GM21717 (cell line): ENCODE measurements around the gene GFER.

Experiments used
- ATAC-seq: cut with Tn5 transposase; IDR thresholded peaks from one replicate; pipeline ENCODE4 v1.9.1; 2021; ENCODE audit warnings: mild to moderate bottlenecking, moderate library complexity; ENCODE audit not compliant: unreplicated experiment

GFER gene

GRCh38 chr16:1990351-1991134 lies 6.5 kb downstream of the GFER start:
- ATAC-seq: no peak

- ATAC-seq: no peak
Observed at GRCh38 chr16:1991135-1991551, 7.2 kb downstream of the GFER start.

- ATAC-seq: no peak
Observed at GRCh38 chr16:1991588-1991947, 7.6 kb downstream of the GFER start.

- peak; percentile 40 for ATAC-seq
Observed at GRCh38 chr16:1991948-1992703, 8.1 kb downstream of the GFER start.

GRCh38 chr16:1992704-1993317 lies 8.8 kb downstream of the GFER start:
- peak; percentile 0 for ATAC-seq

GRCh38 chr16:1993731-1994131 lies 9.7 kb downstream of the GFER start:
- ATAC-seq: no peak

GRCh38 chr16:1997494-1998359 lies 13.7 kb downstream of the GFER start:
- ATAC-seq: no peak

- ATAC-seq: no peak
Observed at GRCh38 chr16:1998360-1998835, 14.4 kb downstream of the GFER start.

- no peak for ATAC-seq
Observed at GRCh38 chr16:1998852-1999801, 15.1 kb downstream of the GFER start.

- no peak for ATAC-seq
Observed at GRCh38 chr16:1999866-2000514, 16.0 kb downstream of the GFER start.

- no peak for ATAC-seq
Observed at GRCh38 chr16:2001035-2001434, 17.0 kb downstream of the GFER start.

- no peak for ATAC-seq
Observed at GRCh38 chr16:2001456-2002355, 17.7 kb downstream of the GFER start.

GRCh38 chr16:2002406-2003230 lies 18.6 kb downstream of the GFER start:
- no peak for ATAC-seq

- no peak for ATAC-seq
Observed at GRCh38 chr16:2003231-2003826, 19.3 kb downstream of the GFER start.

- peak; percentile 41 for ATAC-seq
Observed at GRCh38 chr16:2003827-2004641, 20.0 kb downstream of the GFER start.
